GM23338 (cell line): ENCODE measurements around the gene EXOSC1. TPM values are rescaled to one million over a fixed set of nuclear protein-coding genes. Genes with fewer than 3 reads are reported as not detected.

Experiments
- ATAC-seq: fragments of 200-7000 bp; cut with Tn5 transposase; 3 replicates; pipeline ENCODE4 v1.9.1; 2020
- DNase-seq: peaks from one replicate; pipeline ENCODE4 v3.0.0-alpha.2; 2015; ENCODE audit warnings: low spot score
- H2AFZ ChIP-seq: fragments of 200-600 bp; sonication (generic); 2 replicates; pipeline ENCODE4 v1.8.0; 2016; ENCODE audit warnings: antibody characterized with exemption, mild to moderate bottlenecking, moderate library complexity
- H3F3A ChIP-seq: fragments of 200-600 bp; sonication (generic); replicated peaks from 2 replicates; pipeline ENCODE4 v1.8.0; 2017; ENCODE audit warnings: antibody characterized with exemption, mixed run types, low read depth
- H3K27ac ChIP-seq: fragments of 200-600 bp; sonication (generic); 2 replicates; pipeline ENCODE4 v1.6.1; 2016; ENCODE audit warnings: low read depth
- H3K27me3 ChIP-seq: fragments of 200-600 bp; sonication (generic); 2 replicates; pipeline ENCODE4 v1.8.0; 2016; ENCODE audit warnings: mild to moderate bottlenecking, mixed run types, moderate library complexity; ENCODE audit not compliant: insufficient read depth
- H3K36me3 ChIP-seq: fragments of 200-600 bp; sonication (generic); 2 replicates; pipeline ENCODE4 v1.8.0; 2016; ENCODE audit warnings: mild to moderate bottlenecking; ENCODE audit not compliant: insufficient read depth
- H3K4me1 ChIP-seq: fragments of 200-600 bp; sonication (generic); 2 replicates; pipeline ENCODE4 v1.8.0; 2016; ENCODE audit warnings: mild to moderate bottlenecking, moderate library complexity; ENCODE audit not compliant: insufficient read depth
- H3K4me2 ChIP-seq: fragments of 200-600 bp; sonication (generic); 2 replicates; pipeline ENCODE4 v1.7.1; 2017; ENCODE audit warnings: mixed run types
- H3K4me3 ChIP-seq: fragments of 200-600 bp; sonication (generic); 2 replicates; pipeline ENCODE4 v1.6.1; 2016; ENCODE audit warnings: mixed run types
- H3K79me2 ChIP-seq: fragments of 200-600 bp; sonication (generic); replicated peaks from 2 replicates; pipeline ENCODE4 v1.8.0; 2017; ENCODE audit warnings: mild to moderate bottlenecking; ENCODE audit not compliant: insufficient read depth
- H3K9me2 ChIP-seq: fragments of 200-600 bp; sonication (generic); 2 replicates; pipeline ENCODE4 v1.8.0; 2017; ENCODE audit not compliant: insufficient read depth
- H4K20me1 ChIP-seq: fragments of 200-600 bp; sonication (generic); replicated peaks from 2 replicates; pipeline ENCODE4 v1.8.0; 2017; ENCODE audit warnings: mild to moderate bottlenecking; ENCODE audit not compliant: insufficient read depth
- H3K27ac Mint-ChIP-seq: 2 replicates; pipeline ENCODE4 v1.8.0; 2020; ENCODE audit warnings: inconsistent platforms, mild to moderate bottlenecking, moderate library complexity, mixed read lengths
- H3K27me3 Mint-ChIP-seq: 3 replicates; pipeline ENCODE4 v1.8.0; 2022; ENCODE audit warnings: low read depth, mild to moderate bottlenecking, moderate library complexity, mixed read lengths, inconsistent platforms; ENCODE audit not compliant: insufficient read depth, poor library complexity
- H3K36me3 Mint-ChIP-seq: 3 replicates; pipeline ENCODE4 v1.8.0; 2021; ENCODE audit warnings: low read depth, mild to moderate bottlenecking, inconsistent platforms, moderate library complexity, mixed read lengths
- H3K4me1 Mint-ChIP-seq: 3 replicates; pipeline ENCODE4 v1.8.0; 2020; ENCODE audit warnings: mild to moderate bottlenecking, inconsistent platforms, mixed read lengths
- H3K4me3 Mint-ChIP-seq: 3 replicates; pipeline ENCODE4 v1.8.0; 2021; ENCODE audit warnings: moderate library complexity, mild to moderate bottlenecking, inconsistent platforms, mixed read lengths
- H3K9me3 Mint-ChIP-seq: 3 replicates; pipeline ENCODE4 v1.8.0; 2020; ENCODE audit warnings: moderate library complexity, mild to moderate bottlenecking, inconsistent platforms, mixed read lengths
- CREB1 ChIP-seq: fragments of 250-450 bp; sonication (Bioruptor Pico); IDR thresholded peaks from 2 replicates; pipeline ENCODE4 v1.5.0; 2020; ENCODE audit warnings: low read depth, mild to moderate bottlenecking, moderate library complexity
- EZH2 ChIP-seq: fragments of 200-600 bp; sonication (generic); IDR thresholded peaks from one replicate; pipeline ENCODE4 v1.8.0; 2017; ENCODE audit warnings: antibody characterized with exemption, mild to moderate bottlenecking, low read depth; ENCODE audit not compliant: unreplicated experiment
- EZH2phosphoT487 ChIP-seq: fragments of 200-600 bp; sonication (generic); IDR thresholded peaks from one replicate; pipeline ENCODE4 v1.8.1; 2018; ENCODE audit warnings: antibody characterized with exemption; ENCODE audit not compliant: unreplicated experiment
- JUNB ChIP-seq: IDR thresholded peaks from one replicate; pipeline ENCODE4 v1.6.1; 2016; ENCODE audit warnings: antibody characterized with exemption; ENCODE audit not compliant: unreplicated experiment
- NANOG ChIP-seq: IDR thresholded peaks from 2 replicates; pipeline ENCODE4 v1.6.1; 2016; ENCODE audit warnings: antibody characterized with exemption, borderline replicate concordance
- POLR2AphosphoS5 ChIP-seq: IDR thresholded peaks from 2 replicates; pipeline ENCODE4 v1.6.1; 2016; ENCODE audit warnings: antibody characterized with exemption, low read depth
- STAT1 ChIP-seq: IDR thresholded peaks from one replicate; pipeline ENCODE4 v1.6.1; 2016; ENCODE audit warnings: antibody characterized with exemption; ENCODE audit not compliant: unreplicated experiment
- ZNF114 ChIP-seq: fragments of 250-450 bp; sonication (Bioruptor Pico); IDR thresholded peaks from 2 replicates; pipeline ENCODE4 v1.5.0; 2020; ENCODE audit warnings: mild to moderate bottlenecking, moderate library complexity
- ZNF331 ChIP-seq: fragments of 250-450 bp; sonication (Bioruptor Pico); IDR thresholded peaks from 2 replicates; pipeline ENCODE4 v1.5.0; 2020; ENCODE audit warnings: low read depth, mild to moderate bottlenecking, moderate library complexity
- polyA plus RNA-seq: library from polyadenylated mRNA; unstranded; fragments of >200 nt; fragmentation: Nextera tagmentation; extraction: Ambion mirVana; gene quantifications from 2 replicates; pipeline ENCODE4 v1.2.1, GENCODE V29; 2016
- total RNA-seq: library from RNA; depleted of rRNA; stranded (reverse); fragments of >200 nt; shearing (Covaris generic); gene quantifications from 2 replicates; pipeline ENCODE4 v1.2.3, GENCODE V29; 2014
- TF ChIP-seq, protein P1 (sequence below), 2 experiments: fragments of 200-600 bp in 1 of 2; sonication (generic) in 1 of 2; conservative IDR thresholded peaks; 2 replicates each; pipeline versions ENCODE4 v1.5.1 to v1.6.1; 2016 to 2017; ENCODE audit warnings: antibody characterized with exemption in 2 of 2, low read depth in 2 of 2, mild to moderate bottlenecking in 2 of 2, moderate library complexity in 1 of 2
- TF ChIP-seq, protein P2 (sequence below): IDR thresholded peaks from 2 replicates; pipeline ENCODE4 v1.6.1; 2016; ENCODE audit warnings: antibody characterized with exemption
- TF ChIP-seq, protein P3 (sequence below): fragments of 250-450 bp; sonication (Bioruptor Pico); IDR thresholded peaks from 2 replicates; pipeline ENCODE4 v1.5.0; 2020; ENCODE audit warnings: mild to moderate bottlenecking, moderate library complexity
- TF ChIP-seq, protein P4 (sequence below): IDR thresholded peaks from one replicate; pipeline ENCODE4 v1.6.1; 2018; ENCODE audit warnings: antibody characterized with exemption; ENCODE audit not compliant: unreplicated experiment

Gene EXOSC1
- total and polyA plus RNA-seq, 2 experiments from 2014 or later = 63.6 to 131 TPM

DNA sequence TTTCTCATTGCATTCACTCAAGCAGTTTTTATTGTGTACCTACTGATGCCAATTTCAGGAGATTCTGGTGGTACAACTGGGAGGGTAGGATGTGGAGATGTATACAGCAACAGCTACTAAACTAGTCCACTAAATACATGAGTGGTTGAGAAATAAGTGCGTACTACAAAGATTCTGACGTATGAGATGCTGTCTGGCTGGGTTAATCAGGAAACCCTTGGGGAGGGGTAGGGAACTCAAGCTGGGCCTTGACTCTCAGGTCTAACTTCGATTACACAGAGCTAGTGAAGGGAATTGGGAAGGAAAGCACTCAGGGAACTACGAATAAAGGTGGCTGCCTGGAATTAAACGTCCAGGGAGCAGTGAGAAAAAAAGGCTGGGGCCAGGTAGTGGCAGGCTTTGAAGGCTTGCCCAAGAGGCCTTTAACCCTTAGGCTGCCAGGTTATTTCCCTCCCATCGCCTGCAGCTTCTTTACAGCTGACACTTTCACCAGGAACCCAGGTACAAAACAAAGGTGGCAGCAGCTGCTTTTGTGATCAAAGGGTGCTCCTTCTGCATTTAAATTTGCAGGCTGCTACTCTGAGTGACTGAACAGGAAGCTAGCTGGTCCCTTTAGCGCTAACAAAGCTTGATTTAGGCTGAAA lies 49.2 kb upstream of the EXOSC1 start:
- TF ChIP-seq, protein P1, sequence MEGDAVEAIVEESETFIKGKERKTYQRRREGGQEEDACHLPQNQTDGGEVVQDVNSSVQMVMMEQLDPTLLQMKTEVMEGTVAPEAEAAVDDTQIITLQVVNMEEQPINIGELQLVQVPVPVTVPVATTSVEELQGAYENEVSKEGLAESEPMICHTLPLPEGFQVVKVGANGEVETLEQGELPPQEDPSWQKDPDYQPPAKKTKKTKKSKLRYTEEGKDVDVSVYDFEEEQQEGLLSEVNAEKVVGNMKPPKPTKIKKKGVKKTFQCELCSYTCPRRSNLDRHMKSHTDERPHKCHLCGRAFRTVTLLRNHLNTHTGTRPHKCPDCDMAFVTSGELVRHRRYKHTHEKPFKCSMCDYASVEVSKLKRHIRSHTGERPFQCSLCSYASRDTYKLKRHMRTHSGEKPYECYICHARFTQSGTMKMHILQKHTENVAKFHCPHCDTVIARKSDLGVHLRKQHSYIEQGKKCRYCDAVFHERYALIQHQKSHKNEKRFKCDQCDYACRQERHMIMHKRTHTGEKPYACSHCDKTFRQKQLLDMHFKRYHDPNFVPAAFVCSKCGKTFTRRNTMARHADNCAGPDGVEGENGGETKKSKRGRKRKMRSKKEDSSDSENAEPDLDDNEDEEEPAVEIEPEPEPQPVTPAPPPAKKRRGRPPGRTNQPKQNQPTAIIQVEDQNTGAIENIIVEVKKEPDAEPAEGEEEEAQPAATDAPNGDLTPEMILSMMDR (conservative IDR thresholded peaks at IDR 0.05; ENCODE audit: low read depth in 2 of 2) = no peak
- TF ChIP-seq ZNF331 (CRISPR knock-in tag) (no peak), STAT1 (no peak), POLR2AphosphoS5 (no peak), JUNB (no peak), CREB1 (CRISPR knock-in tag) (no peak), EZH2 (no peak), EZH2phosphoT487 (no peak), NANOG (no peak), ZNF114 (CRISPR knock-in tag) (no peak)
- TF ChIP-seq, protein P2, sequence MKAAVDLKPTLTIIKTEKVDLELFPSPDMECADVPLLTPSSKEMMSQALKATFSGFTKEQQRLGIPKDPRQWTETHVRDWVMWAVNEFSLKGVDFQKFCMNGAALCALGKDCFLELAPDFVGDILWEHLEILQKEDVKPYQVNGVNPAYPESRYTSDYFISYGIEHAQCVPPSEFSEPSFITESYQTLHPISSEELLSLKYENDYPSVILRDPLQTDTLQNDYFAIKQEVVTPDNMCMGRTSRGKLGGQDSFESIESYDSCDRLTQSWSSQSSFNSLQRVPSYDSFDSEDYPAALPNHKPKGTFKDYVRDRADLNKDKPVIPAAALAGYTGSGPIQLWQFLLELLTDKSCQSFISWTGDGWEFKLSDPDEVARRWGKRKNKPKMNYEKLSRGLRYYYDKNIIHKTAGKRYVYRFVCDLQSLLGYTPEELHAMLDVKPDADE = no peak
- TF ChIP-seq, protein P3, sequence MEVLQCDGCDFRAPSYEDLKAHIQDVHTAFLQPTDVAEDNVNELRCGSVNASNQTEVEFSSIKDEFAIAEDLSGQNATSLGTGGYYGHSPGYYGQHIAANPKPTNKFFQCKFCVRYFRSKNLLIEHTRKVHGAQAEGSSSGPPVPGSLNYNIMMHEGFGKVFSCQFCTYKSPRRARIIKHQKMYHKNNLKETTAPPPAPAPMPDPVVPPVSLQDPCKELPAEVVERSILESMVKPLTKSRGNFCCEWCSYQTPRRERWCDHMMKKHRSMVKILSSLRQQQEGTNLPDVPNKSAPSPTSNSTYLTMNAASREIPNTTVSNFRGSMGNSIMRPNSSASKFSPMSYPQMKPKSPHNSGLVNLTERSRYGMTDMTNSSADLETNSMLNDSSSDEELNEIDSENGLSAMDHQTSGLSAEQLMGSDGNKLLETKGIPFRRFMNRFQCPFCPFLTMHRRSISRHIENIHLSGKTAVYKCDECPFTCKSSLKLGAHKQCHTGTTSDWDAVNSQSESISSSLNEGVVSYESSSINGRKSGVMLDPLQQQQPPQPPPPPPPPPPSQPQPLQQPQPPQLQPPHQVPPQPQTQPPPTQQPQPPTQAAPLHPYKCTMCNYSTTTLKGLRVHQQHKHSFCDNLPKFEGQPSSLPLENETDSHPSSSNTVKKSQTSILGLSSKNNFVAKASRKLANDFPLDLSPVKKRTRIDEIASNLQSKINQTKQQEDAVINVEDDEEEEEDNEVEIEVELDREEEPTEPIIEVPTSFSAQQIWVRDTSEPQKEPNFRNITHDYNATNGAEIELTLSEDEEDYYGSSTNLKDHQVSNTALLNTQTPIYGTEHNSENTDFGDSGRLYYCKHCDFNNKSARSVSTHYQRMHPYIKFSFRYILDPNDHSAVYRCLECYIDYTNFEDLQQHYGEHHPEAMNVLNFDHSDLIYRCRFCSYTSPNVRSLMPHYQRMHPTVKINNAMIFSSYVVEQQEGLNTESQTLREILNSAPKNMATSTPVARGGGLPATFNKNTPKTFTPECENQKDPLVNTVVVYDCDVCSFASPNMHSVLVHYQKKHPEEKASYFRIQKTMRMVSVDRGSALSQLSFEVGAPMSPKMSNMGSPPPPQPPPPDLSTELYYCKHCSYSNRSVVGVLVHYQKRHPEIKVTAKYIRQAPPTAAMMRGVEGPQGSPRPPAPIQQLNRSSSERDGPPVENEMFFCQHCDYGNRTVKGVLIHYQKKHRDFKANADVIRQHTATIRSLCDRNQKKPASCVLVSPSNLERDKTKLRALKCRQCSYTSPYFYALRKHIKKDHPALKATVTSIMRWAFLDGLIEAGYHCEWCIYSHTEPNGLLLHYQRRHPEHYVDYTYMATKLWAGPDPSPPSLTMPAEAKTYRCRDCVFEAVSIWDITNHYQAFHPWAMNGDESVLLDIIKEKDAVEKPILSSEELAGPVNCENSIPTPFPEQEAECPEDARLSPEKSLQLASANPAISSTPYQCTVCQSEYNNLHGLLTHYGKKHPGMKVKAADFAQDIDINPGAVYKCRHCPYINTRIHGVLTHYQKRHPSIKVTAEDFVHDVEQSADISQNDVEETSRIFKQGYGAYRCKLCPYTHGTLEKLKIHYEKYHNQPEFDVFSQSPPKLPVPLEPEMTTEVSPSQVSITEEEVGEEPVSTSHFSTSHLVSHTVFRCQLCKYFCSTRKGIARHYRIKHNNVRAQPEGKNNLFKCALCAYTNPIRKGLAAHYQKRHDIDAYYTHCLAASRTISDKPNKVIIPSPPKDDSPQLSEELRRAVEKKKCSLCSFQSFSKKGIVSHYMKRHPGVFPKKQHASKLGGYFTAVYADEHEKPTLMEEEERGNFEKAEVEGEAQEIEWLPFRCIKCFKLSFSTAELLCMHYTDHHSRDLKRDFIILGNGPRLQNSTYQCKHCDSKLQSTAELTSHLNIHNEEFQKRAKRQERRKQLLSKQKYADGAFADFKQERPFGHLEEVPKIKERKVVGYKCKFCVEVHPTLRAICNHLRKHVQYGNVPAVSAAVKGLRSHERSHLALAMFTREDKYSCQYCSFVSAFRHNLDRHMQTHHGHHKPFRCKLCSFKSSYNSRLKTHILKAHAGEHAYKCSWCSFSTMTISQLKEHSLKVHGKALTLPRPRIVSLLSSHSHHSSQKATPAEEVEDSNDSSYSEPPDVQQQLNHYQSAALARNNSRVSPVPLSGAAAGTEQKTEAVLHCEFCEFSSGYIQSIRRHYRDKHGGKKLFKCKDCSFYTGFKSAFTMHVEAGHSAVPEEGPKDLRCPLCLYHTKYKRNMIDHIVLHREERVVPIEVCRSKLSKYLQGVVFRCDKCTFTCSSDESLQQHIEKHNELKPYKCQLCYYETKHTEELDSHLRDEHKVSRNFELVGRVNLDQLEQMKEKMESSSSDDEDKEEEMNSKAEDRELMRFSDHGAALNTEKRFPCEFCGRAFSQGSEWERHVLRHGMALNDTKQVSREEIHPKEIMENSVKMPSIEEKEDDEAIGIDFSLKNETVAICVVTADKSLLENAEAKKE (CRISPR knock-in tag) = no peak
- TF ChIP-seq, protein P4, sequence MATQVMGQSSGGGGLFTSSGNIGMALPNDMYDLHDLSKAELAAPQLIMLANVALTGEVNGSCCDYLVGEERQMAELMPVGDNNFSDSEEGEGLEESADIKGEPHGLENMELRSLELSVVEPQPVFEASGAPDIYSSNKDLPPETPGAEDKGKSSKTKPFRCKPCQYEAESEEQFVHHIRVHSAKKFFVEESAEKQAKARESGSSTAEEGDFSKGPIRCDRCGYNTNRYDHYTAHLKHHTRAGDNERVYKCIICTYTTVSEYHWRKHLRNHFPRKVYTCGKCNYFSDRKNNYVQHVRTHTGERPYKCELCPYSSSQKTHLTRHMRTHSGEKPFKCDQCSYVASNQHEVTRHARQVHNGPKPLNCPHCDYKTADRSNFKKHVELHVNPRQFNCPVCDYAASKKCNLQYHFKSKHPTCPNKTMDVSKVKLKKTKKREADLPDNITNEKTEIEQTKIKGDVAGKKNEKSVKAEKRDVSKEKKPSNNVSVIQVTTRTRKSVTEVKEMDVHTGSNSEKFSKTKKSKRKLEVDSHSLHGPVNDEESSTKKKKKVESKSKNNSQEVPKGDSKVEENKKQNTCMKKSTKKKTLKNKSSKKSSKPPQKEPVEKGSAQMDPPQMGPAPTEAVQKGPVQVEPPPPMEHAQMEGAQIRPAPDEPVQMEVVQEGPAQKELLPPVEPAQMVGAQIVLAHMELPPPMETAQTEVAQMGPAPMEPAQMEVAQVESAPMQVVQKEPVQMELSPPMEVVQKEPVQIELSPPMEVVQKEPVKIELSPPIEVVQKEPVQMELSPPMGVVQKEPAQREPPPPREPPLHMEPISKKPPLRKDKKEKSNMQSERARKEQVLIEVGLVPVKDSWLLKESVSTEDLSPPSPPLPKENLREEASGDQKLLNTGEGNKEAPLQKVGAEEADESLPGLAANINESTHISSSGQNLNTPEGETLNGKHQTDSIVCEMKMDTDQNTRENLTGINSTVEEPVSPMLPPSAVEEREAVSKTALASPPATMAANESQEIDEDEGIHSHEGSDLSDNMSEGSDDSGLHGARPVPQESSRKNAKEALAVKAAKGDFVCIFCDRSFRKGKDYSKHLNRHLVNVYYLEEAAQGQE = no peak
- Mint-ChIP-seq H3K4me3 (peak overlapping the region; percentile 83), H3K27me3 (peaks cover 8% of the 10 kb centered on the region), H3K36me3 (no peaks in the 10 kb centered on the region; the same call in 1 of the 3 replicates), H3K4me1 (peaks cover 48% of the 10 kb centered on the region), H3K27ac (peak overlapping the region; percentile 76), H3K9me3 (no peaks in the 10 kb centered on the region)
- H3K79me2 ChIP-seq = peaks cover 77% of the 10 kb centered on the region
- H3K27me3 ChIP-seq = peaks cover 5% of the 10 kb centered on the region
- peak overlapping the region; percentile 61 for H3K4me2 ChIP-seq
- peaks cover 12% of the 10 kb centered on the region; the same call in 1 of the 2 replicates for H3F3A ChIP-seq
- H3K27ac ChIP-seq = peak overlapping the region; percentile 1; the same call in 1 of the 2 replicates
- peaks cover 59% of the 10 kb centered on the region for H3K4me1 ChIP-seq
- H4K20me1 ChIP-seq = peaks cover 62% of the 10 kb centered on the region
- H3K9me2 ChIP-seq = no peaks in the 10 kb centered on the region
- ATAC-seq (no peak), DNase-seq (peak; percentile 73)
- H3K36me3 ChIP-seq = no peaks in the 10 kb centered on the region
- peak overlapping the region; percentile 20 for H3K4me3 ChIP-seq
- no peak overlapping the region for H2AFZ ChIP-seq
